PFSK-1 (cell line): Measurements from ENCODE around the gene MKNK1.

Source experiments
- FOXP2 ChIP-seq: optimal IDR thresholded peaks from 2 replicates; pipeline ENCODE3; 2011; ENCODE audit warnings: borderline replicate concordance, control low read depth, inconsistent platforms; ENCODE audit not compliant: insufficient read depth; ENCODE audit errors: extremely low read length, extremely low read depth
- POLR2AphosphoS5 ChIP-seq: IDR thresholded peaks from 2 replicates; pipeline ENCODE4 v1.6.1; 2012; ENCODE audit warnings: low read depth, mild to moderate bottlenecking, control low read depth, low read length, moderate library complexity
- REST ChIP-seq, 2 experiments: IDR thresholded peaks; 2 replicates each; pipeline versions ENCODE4 v1.6.1 to v1.8.0; 2011 to 2012; ENCODE audit warnings: low read depth in 2 of 2, low read length in 2 of 2, control low read depth in 1 of 2, inconsistent platforms in 1 of 2, mild to moderate bottlenecking in 1 of 2, moderate library complexity in 1 of 2; ENCODE audit not compliant: insufficient read depth in 1 of 2
- SIN3A ChIP-seq: IDR thresholded peaks from 2 replicates; pipeline ENCODE4 v1.6.1; 2012; ENCODE audit warnings: mild to moderate bottlenecking, low read length, moderate library complexity, borderline replicate concordance; ENCODE audit not compliant: insufficient read depth
- TAF1 ChIP-seq: IDR thresholded peaks from 2 replicates; pipeline ENCODE4 v1.6.1; 2012; ENCODE audit warnings: low read length, control low read depth, borderline replicate concordance; ENCODE audit not compliant: insufficient read depth

The MKNK1 gene

GRCh38 chr1:46630719-46631118 is 26.7 kb upstream of the MKNK1 start:
- TF ChIP-seq TAF1 (no peak), POLR2AphosphoS5 (no peak), REST (IDR thresholded peaks at IDR 0.05; ENCODE audit: insufficient read depth in 1 of 2, low read depth in 2 of 2, low read length in 2 of 2) (no peak), SIN3A (no peak), FOXP2 (no peak)

GRCh38 chr1:46623743-46624644 is 19.9 kb upstream of the MKNK1 start:
- no peak for TF ChIP-seq REST (IDR thresholded peaks at IDR 0.05; ENCODE audit: insufficient read depth in 1 of 2, low read depth in 2 of 2, low read length in 2 of 2)
- TF ChIP-seq FOXP2 = no peak
- no peak for TF ChIP-seq SIN3A
- TF ChIP-seq POLR2AphosphoS5 = no peak
- no peak for TF ChIP-seq TAF1

GRCh38 chr1:46622344-46622743 is 18.3 kb upstream of the MKNK1 start:
- no peak for TF ChIP-seq TAF1
- TF ChIP-seq REST (IDR thresholded peaks at IDR 0.05; ENCODE audit: insufficient read depth in 1 of 2, low read depth in 2 of 2, low read length in 2 of 2) = no peak
- TF ChIP-seq POLR2AphosphoS5 = no peak
- TF ChIP-seq FOXP2 = no peak
- no peak for TF ChIP-seq SIN3A

DNA sequence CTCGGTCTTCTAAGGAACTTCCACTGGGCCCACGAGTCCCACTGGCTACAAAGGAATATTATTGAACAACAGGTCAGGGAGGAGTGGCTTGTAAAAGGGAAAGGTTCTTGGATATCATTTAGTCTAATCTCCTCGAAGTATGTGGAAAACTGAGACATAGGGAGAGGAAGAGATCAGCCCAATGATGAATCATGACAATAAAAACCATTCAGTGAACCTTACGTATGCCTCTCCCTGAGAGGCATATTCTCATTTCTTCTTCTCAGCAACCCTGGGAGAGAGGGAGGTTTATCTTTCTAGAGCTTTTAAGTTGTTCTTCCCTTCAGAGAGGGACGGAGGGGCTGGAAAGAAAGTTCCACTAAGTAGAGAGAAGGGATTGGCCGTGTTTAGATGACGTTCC is 17.9 kb upstream of the MKNK1 start:
- TF ChIP-seq TAF1 (no peak), REST (IDR thresholded peaks at IDR 0.05; ENCODE audit: insufficient read depth in 1 of 2, low read depth in 2 of 2, low read length in 2 of 2) (no peak), POLR2AphosphoS5 (no peak), SIN3A (no peak), FOXP2 (no peak)

GRCh38 chr1:46619656-46620258 is 15.7 kb upstream of the MKNK1 start:
- TF ChIP-seq FOXP2 = no peak
- TF ChIP-seq POLR2AphosphoS5 = no peak
- TF ChIP-seq TAF1 = no peak
